ENCODE measurements around the gene MFF. TPM values are rescaled to one million over a fixed set of nuclear protein-coding genes. Genes with fewer than 3 reads are reported as not detected.
"Not testable (repeated sequence)": the region's sequence is repeated elsewhere in the genome, so short reads cannot be mapped to it uniquely, and the experiment has no call there.

The MFF gene
- total RNA-seq, 1 donor from 2014 or later, result 70.8 TPM

DNA sequence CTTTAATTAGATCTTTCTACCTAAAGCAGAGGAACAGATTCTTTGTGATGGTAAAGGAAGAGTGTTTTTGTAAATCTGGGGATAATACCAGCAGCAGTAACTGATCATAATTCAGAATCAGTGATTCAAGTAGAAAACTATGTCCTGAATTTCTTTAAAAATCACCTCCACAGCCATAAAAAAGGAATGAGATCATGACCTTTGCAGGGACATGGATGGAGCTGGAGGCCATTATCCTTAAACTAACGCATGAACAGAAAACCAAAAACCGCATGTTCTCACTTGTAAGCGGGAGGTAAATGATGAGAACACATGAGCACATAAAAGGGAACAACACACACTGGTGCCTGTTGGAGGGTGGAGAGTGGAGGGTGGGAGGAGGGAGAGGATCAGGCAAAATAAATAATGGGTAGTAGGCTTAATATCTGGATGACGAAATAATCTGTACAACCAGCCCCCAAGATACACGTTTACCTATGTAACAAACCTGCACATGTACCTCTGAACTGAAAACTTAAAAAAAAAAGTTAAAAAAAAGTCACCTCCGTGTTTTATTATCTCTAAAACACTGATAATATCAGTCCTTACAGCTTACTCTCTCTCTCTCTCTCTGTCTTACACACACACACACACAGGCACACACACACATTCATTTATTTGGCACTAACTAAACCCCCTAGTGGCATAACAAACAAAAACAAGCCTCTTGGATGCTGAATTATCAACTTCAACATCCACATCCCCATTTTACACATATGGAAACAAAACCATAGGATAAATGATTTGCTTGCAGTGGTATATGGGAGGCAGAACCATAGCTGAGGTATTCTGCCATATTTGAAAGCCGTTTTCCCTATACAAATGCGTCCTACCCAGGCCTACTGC, 52.7 kb downstream of the MFF start:
- no peak for DNase-seq (ENCODE audit: low spot score)

DNA sequence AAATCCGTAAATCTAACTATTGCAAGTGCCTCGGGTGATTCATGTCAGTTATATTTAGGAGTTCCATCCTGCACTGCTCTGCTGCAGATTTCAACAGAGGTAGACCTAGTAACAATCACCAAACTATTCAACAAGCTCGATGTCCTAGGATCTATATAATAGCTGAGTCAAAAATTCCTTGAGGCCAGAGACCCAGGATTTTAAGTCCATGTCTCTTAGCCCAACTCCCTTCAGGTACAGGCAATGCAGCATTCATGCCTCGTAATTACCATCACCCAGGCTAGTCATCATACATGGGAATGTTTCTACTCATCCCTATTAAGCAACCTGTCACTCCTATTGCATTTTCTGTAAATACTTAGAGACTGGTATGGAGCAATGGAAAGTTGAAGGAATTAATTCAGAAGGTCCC, 53.3 kb downstream of the MFF start:
- no peak for DNase-seq (ENCODE audit: low spot score)

DNA sequence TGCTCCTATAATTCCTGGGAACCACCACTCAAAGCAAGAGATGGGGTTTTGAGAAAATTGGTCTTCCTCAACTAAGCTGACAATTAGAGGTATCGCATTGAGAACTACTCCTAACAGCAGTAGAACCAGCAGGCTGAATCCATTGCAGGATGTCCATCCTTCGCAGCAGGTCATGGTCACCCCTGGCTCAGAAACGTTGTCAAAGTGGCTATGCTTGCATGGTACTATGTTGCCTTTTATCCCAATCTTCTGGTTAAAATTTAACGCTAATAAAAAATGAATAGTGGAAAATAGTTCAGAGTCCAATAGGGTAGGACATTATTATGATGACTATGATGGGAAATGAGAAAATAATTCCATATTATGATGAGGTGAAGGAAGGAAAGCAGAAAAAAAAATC, 54.0 kb downstream of the MFF start, which contains the start of gene TM4SF20:
Gene TM4SF20, minus strand, starts transcription at position 212 of the 400 bp plus-strand sequence. Its CDS starts 38 bp downstream, at position 174.
- DNase-seq (ENCODE audit: low spot score), result no peak

DNA sequence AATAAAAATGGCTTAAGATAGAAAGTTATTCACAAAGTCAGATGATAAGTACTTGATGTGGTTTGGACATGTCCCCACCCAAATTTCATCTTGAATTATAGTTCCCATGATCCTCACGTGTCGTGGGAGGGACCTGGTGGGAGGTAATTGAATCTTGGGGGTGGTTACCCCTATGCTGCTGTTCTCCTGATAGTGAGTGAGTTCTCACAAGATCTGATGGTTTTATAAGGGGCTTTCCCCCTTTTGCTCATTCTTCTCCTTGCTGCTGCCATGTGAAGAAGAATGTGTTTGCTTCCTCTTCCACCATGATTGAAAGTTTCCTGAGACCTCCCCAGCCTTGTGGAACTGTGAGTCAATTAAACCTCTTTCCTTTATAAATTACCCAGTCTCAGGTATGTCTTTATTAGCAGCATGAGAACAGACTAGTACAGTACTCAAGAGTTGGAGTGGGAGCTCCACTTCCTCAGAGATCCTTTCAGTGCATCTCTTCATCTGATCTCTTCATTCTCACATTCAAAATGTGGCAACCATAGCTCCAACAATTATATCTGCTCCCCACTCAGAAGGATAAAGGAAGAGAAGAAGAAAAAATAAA, 57.3 kb downstream of the MFF start:
- DNase-seq (ENCODE audit: low spot score), result not testable (repeated sequence)

DNA sequence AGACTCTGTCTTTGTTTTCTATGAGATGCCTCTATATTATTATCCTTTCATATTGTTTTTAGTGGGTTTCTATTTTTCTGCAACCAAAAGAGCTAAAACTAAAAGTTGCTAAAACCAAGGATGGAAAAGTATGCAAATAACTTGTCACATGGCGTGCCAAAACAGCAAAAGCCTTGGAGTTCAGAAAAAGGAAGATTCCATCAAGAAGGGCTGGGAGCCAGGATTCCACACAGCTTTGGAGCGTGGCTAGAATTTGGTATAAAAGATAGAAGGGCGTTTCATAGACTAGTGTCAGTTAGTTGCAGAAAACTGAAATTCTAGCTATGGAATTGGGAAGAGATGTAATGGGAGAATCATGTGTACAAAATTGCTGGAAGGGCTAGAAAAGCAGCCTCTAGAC, 58.6 kb downstream of the MFF start:
- DNase-seq (ENCODE audit: low spot score), result no peak

DNA sequence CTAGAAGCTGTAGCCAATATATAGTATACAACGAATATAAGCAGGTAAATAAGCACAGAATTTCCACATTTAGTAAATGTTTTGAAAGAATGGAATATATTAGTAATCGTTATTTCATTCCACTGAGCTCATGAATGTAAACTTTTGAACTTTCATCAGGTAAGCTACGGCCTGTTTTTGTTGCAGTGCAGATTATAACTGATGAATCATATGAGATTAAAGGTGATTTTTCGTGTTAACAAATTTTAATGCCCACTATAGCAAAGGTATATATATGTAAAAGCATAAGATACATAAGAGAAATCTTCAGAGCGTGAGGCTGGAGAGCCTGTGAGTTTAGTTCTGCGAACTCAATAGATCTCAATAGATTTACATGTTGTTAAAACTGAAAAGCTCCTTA, 61.6 kb downstream of the MFF start:
- DNase-seq (ENCODE audit: low spot score), result no peak

DNA sequence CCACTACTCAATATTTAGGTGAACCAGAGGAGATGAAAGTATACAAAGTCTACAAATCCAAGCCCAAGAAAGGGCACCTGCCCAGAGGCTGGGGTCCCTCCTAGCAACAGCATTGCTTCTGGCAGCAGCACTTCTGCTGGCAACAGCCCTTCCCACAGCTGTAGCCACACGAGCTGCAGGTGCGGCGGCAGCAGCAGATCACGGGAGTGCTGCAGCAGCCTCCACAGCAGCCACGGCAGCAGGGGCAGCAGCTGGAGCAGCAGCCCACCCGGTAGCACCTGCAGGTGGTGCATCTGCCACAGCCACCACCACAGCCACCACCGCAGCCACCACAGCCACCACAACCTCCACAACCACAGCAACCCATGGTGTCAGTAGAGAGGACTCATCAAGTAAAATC, 62.5 kb downstream of the MFF start, which contains the start of gene SCYGR1:
Gene SCYGR1, minus strand, starts transcription at position 367 of the 400 bp plus-strand sequence. Its CDS starts 0 bp downstream, at position 367.
- DNase-seq (ENCODE audit: low spot score), result not testable (repeated sequence)

DNA sequence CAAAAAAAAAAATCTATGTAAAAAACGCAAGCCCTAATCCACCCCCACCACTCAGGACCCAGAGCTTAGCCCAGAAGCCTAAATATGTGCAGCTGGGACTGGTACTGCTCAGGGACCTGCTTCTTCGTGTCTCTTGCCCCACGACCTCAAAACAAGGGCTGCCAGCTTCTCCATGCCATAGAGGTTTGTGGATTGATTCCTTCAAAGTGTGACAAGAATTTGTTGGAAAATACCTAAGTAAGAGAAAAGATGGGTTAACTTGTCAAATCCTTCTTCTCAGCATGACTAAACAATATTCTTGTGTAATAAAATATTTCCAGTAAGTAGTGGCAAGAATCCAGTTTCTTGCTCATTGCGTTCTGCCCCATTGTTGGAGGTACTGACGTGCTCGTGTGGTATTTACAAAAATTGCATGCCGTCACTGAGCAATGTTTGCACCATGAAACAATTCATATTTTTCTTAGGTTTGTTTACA, 63.5 kb downstream of the MFF start:
- DNase-seq (ENCODE audit: low spot score), result no peak

DNA sequence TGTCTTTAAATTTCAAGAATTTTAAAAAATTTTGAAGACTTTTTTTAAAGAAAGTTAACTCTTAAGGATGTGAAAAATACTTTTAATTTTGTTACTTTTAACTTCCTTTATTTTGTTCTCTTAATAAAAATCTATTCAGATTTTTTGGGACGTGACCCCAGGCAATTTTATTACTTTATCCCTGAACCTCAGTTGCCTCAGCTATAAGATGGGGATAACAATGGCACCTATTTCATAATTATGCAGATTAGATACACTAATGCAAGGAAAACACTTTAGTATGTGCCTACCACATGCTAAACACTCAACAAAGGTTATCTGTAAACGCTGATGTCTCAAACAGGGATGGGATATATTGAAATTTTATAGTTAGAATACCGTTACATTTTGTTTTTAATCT, 64.2 kb downstream of the MFF start:
- no peak for DNase-seq (ENCODE audit: low spot score)

DNA sequence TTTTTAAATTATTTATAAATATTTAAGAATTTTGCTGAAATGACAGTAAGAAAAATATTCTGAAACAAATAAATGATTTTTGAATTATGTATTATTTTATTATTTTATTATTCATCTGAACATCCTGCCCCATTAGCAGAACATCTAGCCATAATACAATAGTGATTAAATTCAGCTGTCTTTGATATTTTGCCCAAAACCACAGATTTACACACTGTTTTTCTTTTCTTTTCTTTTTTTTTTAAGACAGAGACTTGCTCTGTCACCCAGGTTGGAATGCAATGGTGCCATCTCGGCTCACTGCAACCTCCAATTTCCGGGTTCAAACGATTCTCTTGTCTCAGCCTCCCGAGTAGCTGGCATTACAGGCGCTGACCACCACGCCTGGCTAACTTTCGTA, 64.6 kb downstream of the MFF start:
- DNase-seq (ENCODE audit: low spot score), result no peak

DNA sequence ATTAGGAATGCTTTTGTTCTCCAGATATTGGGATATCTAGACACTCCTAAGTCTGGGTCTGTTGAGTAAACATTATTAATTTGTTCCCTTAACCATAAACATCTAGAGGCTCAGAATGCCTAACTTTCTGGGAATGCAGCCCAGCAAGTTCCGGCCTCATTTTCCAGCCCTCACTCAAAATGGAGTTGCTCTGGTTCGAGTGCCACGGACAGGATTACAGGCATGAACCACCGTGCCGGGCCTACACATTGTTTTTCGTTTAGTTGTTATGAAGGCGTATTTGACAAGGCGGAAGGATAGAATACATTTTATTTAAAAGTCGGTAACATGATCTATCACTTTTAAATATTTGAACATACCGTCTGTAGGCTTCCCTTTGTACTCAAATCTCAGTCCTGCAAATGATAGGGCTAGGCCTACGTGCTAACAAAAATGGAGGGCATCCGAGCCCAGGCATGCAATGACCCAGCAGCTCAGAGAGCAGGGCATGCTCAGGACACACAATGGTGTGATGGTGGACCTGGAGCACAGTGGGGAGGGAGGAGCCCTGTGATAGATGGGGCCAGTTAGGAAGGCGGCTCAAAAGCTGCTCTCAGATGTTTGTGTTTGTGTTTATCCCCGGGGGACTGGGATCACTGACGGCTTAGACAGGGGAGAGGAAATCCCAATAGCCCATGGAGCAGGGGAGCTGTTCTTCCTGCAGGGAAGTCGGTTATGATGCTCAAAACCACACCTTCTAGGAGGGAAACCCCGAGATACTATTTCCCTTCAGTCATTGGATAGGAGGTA, 65.6 kb downstream of the MFF start:
- DNase-seq (ENCODE audit: low spot score), result no peak

DNA sequence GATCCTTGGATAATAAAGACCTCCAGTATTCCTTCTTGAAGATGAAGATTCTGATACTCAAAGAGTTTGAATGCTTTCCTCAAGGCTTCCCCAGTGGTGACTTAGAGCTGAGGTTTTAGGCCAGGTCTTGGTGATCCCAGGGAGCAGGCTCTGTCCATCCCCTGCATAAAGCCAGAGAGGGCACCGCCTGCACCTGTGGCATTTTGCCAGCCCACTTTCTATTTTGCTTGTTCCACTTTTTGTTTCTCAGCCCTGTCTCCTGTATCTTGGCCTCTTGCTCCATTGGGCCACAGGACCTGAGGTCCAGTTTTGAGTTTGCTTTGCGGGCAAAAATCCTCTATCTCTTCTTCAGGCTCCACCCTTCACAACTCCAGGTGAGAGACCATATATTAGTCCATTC, 69.3 kb downstream of the MFF start:
- DNase-seq (ENCODE audit: low spot score), result no peak

DNA sequence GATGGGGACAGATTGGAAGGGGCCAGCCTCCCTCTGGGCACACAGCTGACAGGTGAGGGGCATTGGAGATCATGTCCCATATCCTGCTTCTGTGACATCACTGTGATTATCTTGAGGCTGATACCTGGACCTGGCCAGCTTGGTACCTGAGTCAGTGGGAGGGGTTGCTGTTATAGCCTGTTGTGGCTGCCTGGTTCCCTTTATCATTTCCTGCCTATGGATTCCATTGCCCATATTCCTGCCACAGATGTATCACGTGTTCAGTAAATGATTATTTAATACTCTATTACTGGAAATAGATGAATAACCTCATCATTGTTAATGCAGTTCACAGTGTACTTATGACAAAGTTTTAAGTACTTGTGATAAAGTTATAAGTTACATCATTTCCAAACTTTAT, 70.5 kb downstream of the MFF start:
- DNase-seq (ENCODE audit: low spot score), result no peak

DNA sequence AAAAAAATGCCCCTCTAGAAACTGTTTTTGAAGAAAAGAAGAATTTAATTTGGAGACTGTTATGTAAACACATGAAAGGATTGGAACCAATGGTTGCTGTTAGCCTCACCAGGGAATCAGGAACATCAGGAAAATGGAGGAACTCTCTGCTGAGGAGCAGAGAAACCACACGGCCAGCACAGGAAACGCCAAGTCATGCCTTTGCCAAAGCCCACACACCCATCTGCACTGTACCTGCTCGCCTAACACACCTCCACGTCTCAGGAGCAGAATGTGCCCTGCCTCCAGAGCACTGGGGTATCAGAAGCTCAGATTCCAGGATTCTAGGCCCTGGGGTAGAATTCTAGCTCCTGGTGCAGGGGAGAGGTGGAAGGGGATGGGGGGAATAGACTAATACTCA, 72.5 kb downstream of the MFF start:
- DNase-seq (ENCODE audit: low spot score), result no peak

DNA sequence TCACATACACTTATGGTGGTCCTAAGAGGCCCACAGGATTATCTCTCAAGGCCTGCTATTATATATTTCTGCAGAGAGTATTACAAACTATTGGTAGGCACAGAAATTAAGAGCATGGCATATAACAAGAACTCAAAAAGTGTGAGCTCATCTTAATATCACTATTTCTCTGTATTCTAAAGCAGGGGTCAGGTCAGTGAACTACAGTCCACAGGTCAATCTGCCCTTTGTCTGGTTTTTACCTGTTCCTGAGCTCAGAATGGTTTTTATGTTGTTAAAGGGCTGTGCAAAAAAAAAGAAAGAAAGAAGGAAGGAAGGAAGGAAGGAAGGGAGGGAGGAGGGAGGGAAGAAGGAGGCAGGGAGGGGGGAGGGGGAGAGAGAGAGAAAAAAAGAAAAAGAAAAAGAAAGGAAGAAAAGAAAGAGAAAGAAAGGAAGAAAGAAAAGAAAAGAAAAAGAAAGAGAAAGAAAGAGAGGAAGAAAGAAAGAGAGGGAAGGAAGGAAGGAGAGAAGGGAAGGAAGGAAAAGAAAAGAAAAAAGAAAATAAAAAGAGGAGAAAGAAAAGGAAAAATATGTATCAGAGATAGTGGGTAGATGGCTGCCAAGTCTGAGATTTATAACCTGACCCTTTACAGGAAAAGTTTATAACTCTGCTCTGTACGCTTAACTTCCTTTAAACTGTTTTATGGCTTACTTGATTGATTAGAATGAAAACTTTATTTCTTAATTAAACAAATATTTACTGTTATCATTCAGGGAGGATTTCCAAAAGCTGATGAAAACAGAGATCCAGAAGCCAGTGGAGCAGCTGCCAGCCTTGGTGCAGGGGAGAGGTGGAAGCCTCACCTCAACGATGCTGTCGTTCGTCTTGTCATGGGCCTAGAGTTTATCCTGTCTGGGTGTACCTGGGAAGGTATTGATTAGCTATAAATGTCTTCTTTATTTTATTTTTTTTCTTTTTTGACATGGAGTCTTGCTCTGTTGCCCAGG, 73.9 kb downstream of the MFF start:
- DNase-seq (ENCODE audit: low spot score), result no peak

DNA sequence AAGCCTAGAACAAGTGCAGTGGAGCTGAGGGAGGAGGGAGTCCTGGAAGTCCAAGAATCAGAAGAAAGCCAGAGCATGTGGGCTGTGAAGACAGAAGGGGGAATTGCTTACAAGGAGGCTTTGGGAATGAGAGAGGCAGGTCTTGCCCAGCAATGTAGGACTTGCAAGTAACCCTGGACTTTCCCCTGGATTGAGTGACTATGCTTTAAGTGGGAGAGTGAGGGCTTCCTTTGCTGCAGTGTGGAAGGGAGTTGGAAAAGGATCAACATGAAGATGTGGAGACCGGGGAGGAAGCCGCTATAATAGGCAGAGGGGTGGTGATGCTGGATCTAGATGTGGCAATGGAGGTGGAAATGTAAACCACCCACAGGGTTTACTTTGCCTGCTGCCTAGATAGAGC, 76.5 kb downstream of the MFF start:
- no peak for DNase-seq (ENCODE audit: low spot score)

DNA sequence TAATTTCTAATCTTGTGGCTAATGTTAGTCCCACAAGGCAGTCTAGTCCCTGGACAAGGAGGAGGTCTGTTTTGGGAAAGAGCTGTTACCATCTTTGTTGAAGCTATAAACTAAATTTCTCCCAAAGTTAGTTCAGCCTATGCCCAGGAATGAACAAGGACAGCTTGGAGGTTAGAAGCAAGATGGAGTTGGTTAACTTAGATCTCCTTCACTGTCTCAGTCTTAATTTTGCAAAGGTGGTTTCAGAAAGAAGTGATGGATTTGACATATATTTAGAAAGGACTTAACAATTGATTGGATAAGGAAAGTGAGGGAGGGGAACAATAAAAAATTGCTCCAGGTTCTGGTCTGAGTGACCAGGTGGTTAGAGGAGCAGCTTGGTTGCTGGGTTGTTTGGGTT, 77.3 kb downstream of the MFF start:
- DNase-seq (ENCODE audit: low spot score), result no peak

DNA sequence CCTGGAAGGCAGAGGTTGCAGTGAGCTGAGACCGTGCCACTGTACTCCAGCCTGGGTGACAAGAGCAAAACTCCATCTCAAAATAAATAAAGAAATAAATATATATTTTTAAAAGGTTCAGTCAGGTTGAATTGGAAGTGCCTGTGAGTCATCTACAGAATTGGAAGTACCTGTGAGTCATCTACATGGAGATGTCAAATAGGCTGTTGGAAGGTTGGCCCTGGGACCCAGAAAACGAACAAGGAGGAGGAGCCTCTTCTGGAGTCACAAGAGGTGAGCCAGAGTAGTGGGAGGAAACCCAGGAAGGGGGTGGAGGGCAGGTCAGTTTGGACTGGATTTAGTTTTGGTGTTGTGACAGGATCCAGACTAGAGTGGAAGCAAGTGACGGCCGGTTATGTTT, 77.9 kb downstream of the MFF start:
- DNase-seq (ENCODE audit: low spot score), result no peak

DNA sequence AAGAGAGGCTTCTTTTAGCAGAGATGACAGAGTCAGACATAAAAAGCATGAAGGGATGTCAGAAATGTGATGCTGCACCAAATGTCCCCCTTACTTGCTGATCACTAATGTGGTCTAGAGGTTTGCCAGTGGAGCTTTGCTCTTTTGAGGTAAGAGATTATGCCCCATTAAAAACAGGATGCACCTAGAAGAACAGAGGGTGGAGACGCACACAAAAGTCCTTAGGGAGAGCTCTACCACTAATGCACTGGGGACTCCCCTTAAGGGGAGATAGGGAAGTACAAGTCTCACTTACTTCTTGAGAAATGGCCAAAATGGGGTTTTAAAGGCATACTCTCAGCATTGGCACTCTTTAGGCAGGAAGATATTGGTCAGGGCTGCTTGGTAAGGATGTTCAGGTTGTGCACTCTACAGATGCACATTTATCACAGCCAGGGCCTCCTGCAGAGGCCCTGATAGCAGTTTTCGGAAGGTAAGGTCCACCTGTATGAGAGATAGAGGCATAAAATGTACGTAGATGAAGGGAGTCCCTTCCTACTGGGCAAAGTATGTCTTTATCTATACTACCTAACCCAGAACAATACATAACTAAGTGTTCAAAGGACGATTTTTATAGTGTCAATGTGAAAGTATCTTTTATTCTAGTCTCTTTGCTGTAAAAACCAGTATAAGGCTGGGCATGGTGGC, 79.7 kb downstream of the MFF start:
- no peak for DNase-seq (ENCODE audit: low spot score)

Measured in mucosa of gallbladder (tissue), 1 donor.